ENCODE results near the gene MTURN.

DNA sequence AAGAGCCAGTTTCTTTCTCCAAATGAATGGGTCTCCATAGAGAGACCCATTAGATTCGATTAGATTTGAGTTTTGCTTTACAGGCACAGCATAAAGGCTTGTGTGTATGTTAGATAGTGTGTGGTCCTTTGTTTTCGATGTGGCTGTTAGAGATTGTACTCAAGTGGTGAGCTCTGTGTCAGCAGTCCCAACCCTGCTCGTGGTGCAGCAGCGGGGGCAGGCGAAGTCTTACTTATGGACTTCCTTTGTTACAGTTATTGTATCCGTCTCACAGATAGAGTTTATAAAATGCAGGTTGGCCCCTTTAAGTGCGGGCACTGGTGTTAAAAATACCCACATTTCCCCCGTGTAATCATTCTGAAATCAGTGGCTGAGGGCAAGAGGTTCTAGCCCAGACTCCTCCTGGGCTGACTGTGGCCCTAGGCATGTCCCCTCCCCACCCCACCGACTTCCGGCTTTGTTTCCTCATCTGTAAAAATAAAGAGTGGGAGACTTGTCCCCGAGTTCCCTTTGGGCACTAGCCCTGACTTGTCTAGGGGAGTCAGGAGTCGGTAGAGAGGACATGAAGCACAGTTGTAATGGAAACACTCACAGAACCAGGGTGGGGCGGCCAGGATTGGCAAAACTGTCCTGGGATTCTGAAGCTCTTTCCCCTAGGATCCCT, 28.6 kb downstream of the MTURN start:
- TF ChIP-seq, protein P1, sequence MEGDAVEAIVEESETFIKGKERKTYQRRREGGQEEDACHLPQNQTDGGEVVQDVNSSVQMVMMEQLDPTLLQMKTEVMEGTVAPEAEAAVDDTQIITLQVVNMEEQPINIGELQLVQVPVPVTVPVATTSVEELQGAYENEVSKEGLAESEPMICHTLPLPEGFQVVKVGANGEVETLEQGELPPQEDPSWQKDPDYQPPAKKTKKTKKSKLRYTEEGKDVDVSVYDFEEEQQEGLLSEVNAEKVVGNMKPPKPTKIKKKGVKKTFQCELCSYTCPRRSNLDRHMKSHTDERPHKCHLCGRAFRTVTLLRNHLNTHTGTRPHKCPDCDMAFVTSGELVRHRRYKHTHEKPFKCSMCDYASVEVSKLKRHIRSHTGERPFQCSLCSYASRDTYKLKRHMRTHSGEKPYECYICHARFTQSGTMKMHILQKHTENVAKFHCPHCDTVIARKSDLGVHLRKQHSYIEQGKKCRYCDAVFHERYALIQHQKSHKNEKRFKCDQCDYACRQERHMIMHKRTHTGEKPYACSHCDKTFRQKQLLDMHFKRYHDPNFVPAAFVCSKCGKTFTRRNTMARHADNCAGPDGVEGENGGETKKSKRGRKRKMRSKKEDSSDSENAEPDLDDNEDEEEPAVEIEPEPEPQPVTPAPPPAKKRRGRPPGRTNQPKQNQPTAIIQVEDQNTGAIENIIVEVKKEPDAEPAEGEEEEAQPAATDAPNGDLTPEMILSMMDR (IDR thresholded peaks at IDR 0.05), result no peak
- TF ChIP-seq EZH2 (IDR thresholded peaks at IDR 0.05; ENCODE audit: borderline replicate concordance, insufficient read depth, low read depth, low read length, poor library complexity, severe bottlenecking), result no peak

Measured in B cell (primary cell).